GM23248 (cell line): ENCODE measurements around the gene DNMT3L.
"Not testable (repeated sequence)": the region's sequence is repeated elsewhere in the genome, so short reads cannot be mapped to it uniquely, and the experiment has no call there.

ENCODE experiments used
- EZH2 ChIP-seq: fragments of 200-600 bp; sonication (generic); IDR thresholded peaks from 2 replicates; pipeline ENCODE4 v1.6.1; 2018; ENCODE audit warnings: antibody characterized with exemption, mild to moderate bottlenecking; ENCODE audit not compliant: insufficient read depth, poor library complexity, severe bottlenecking
- EZH2phosphoT487 ChIP-seq: fragments of 200-600 bp; sonication (generic); IDR thresholded peaks from 2 replicates; pipeline ENCODE4 v1.6.1; 2018; ENCODE audit warnings: antibody characterized with exemption, moderate library complexity, mild to moderate bottlenecking, low read depth; ENCODE audit not compliant: insufficient read depth

- TF ChIP-seq EZH2, EZH2phosphoT487: not testable (repeated sequence)
These were observed 38.4 kb downstream of the DNMT3L start for GRCh38 chr21:44223334-44223733.
